Measurements from ENCODE around the gene KCNG2. TPM values are rescaled to one million over a fixed set of nuclear protein-coding genes. Genes with fewer than 3 reads are reported as not detected.

Gene KCNG2
- total and polyA plus RNA-seq, 2 experiments from 2014 or later, result not detected

- H3K79me2 ChIP-seq, result no peaks in the 10 kb centered on the region
- no peaks in the 10 kb centered on the region for H3K36me3 ChIP-seq (replicated peaks; ENCODE audit: insufficient read depth, low read depth)
- H3K4me2 ChIP-seq, result no peak overlapping the region
- H3K9me3 ChIP-seq (ENCODE audit: low read depth), result no peaks in the 10 kb centered on the region
- H2AFZ ChIP-seq, result no peak overlapping the region
- TF ChIP-seq EZH2 (IDR thresholded peaks at IDR 0.05; ENCODE audit: borderline replicate concordance) (no peak), EZH2phosphoT487 (IDR thresholded peaks at IDR 0.05; ENCODE audit: low read depth, severe bottlenecking, unreplicated experiment) (no peak), CTCF (IDR thresholded peaks at IDR 0.05; ENCODE audit: poor library complexity) (no peak)
- H3K27me3 ChIP-seq, result no peaks in the 10 kb centered on the region
- H3K4me3 ChIP-seq, result no peak overlapping the region
- no peak for DNase-seq (ENCODE audit: low spot score)
- H4K20me1 ChIP-seq (ENCODE audit: insufficient read depth, poor library complexity, severe bottlenecking), result no peaks in the 10 kb centered on the region
- H3K9me2 ChIP-seq (replicated peaks; ENCODE audit: insufficient read depth), result no peaks in the 10 kb centered on the region
- WGBS (ENCODE audit: low lambda C conversion rate, missing lambda C conversion rate), result 97% methylated on average over 19 of the region's 26 CpGs
- H3K27ac ChIP-seq, result no peak overlapping the region
- no peaks in the 10 kb centered on the region for H3K4me1 ChIP-seq (ENCODE audit: insufficient read depth)
Measured at GRCh38 chr18:79916128-79916494, 118.4 kb downstream of the KCNG2 start.

DNA sequence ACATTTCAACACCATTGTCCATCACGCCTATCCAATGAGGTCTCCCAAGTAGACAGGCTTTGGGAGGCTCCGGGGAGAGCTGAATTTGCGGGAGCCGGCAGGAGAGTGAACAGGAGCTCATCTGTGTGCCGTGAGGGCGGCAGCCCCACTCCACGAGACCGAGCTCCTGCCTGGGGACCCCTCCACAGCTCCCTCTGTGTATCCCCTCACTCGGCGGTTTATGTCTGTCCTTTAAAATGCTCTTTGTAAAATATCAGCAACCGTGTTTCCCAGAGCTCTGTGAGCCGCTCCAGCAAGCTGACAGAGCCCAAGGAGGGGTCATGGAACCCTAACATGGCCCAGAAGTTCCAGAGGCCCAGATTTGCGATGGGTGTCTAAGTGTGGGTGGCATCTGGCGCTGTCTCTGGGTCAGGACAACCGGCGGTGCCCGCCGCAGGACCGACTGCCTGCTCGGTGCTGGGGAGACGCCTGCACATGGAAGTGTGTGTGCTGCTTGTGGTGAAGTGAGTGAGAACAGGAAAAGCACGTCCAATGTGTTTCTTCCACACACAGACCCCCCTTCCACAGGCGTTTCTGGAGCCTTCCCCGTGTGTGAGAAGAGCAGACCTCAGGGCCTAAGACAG lies 118.9 kb downstream of the KCNG2 start:
- Histone ChIP-seq H3K4me3 (no peak overlapping the region), H3K27me3 (no peaks in the 10 kb centered on the region), H3K4me2 (no peak overlapping the region), H3K4me1 (ENCODE audit: insufficient read depth) (no peaks in the 10 kb centered on the region), H3K36me3 (replicated peaks; ENCODE audit: insufficient read depth, low read depth) (no peaks in the 10 kb centered on the region), H3K79me2 (no peaks in the 10 kb centered on the region), H4K20me1 (ENCODE audit: insufficient read depth, poor library complexity, severe bottlenecking) (no peaks in the 10 kb centered on the region), H3K9me2 (replicated peaks; ENCODE audit: insufficient read depth) (no peaks in the 10 kb centered on the region), H2AFZ (no peak overlapping the region), H3K9me3 (ENCODE audit: low read depth) (no peaks in the 10 kb centered on the region), H3K27ac (no peak overlapping the region)
- DNase-seq (ENCODE audit: low spot score), result no peak
- no peak for TF ChIP-seq CTCF (IDR thresholded peaks at IDR 0.05; ENCODE audit: poor library complexity)
- 97% methylated on average over 24 of the region's 24 CpGs for WGBS (ENCODE audit: low lambda C conversion rate, missing lambda C conversion rate)

GRCh38 chr18:79917169-79917852 lies 119.6 kb downstream of the KCNG2 start:
- Histone ChIP-seq H3K4me1 (ENCODE audit: insufficient read depth) (no peaks in the 10 kb centered on the region), H3K27me3 (no peaks in the 10 kb centered on the region), H3K79me2 (no peaks in the 10 kb centered on the region), H3K36me3 (replicated peaks; ENCODE audit: insufficient read depth, low read depth) (no peaks in the 10 kb centered on the region), H3K9me3 (ENCODE audit: low read depth) (no peaks in the 10 kb centered on the region), H3K4me2 (no peak overlapping the region), H3K9me2 (replicated peaks; ENCODE audit: insufficient read depth) (no peaks in the 10 kb centered on the region), H2AFZ (no peak overlapping the region), H3K27ac (no peak overlapping the region), H4K20me1 (ENCODE audit: insufficient read depth, poor library complexity, severe bottlenecking) (no peaks in the 10 kb centered on the region), H3K4me3 (no peak overlapping the region)
- DNase-seq (ENCODE audit: low spot score), result no peak
- 98% methylated on average over 8 of the region's 28 CpGs for WGBS (ENCODE audit: low lambda C conversion rate, missing lambda C conversion rate)
- TF ChIP-seq CTCF (IDR thresholded peaks at IDR 0.05; ENCODE audit: poor library complexity) (no peak), EZH2phosphoT487 (IDR thresholded peaks at IDR 0.05; ENCODE audit: low read depth, severe bottlenecking, unreplicated experiment) (no peak), EZH2 (IDR thresholded peaks at IDR 0.05; ENCODE audit: borderline replicate concordance) (no peak)
